H1 (cell line): ENCODE results near the gene DDX51. TPM values are rescaled to one million over a fixed set of nuclear protein-coding genes. Genes with fewer than 3 reads are reported as not detected.

ENCODE experiments used
- E2F6 ChIP-seq: IDR thresholded peaks from 2 replicates; pipeline ENCODE4 v1.6.1; 2012; ENCODE audit warnings: inconsistent platforms
- EZH2 ChIP-seq: fragments of 200-600 bp; sonication (generic); IDR thresholded peaks from 2 replicates; pipeline ENCODE4 v1.7.1; 2012; ENCODE audit warnings: low read depth, mild to moderate bottlenecking, moderate library complexity, low read length, inconsistent platforms; ENCODE audit not compliant: severe bottlenecking
- GABPA ChIP-seq: IDR thresholded peaks from 2 replicates; pipeline ENCODE4 v1.6.1; 2011; ENCODE audit warnings: mild to moderate bottlenecking, low read length, moderate library complexity, borderline replicate concordance; ENCODE audit not compliant: insufficient read depth
- HDAC2 ChIP-seq, 2 experiments: fragments of 300-600 bp in 1 of 2; sonication (generic) in 1 of 2; IDR thresholded peaks; 2 replicates each; pipeline ENCODE4 v1.6.1; 2011 to 2012; ENCODE audit warnings: low read depth in 2 of 2, low read length in 2 of 2, mild to moderate bottlenecking in 2 of 2, moderate library complexity in 2 of 2, borderline replicate concordance in 1 of 2, inconsistent platforms in 1 of 2
- polyA plus RNA-seq, 7 experiments: library from polyadenylated mRNA; depleted of rRNA in 3 of 7; stranded (reverse) in 5 of 7; unstranded in 2 of 7; fragments of >200 nt in 5 of 7; fragments of 200-250 nt in 2 of 7; gene quantifications; 1 replicate in 5 of 7; 2 replicates in 1 of 7; 4 replicates in 1 of 7; pipeline versions ENCODE4 v1.2.1 to v1.2.3, GENCODE V29; 2011 to 2013; ENCODE audit warnings: missing spikeins in 2 of 7, mixed read lengths in 2 of 7
- total RNA-seq: library from RNA; stranded (reverse); fragmentation: NEBNext Ultra II Directional; extraction: Animal tissue kit (Norgen Biotek cat#: 25700); gene quantifications from 2 replicates; pipeline ENCODE4 v1.2.1, GENCODE V29; 2021

The DDX51 gene
- total and polyA plus RNA-seq, 2 of the 8 experiments (the other 6 are each of a cell fraction or from before 2014, with no cell fraction given): 11.2 to 24.4 TPM

- peak; percentile 16; the same call in 1 of the 2 replicates for TF ChIP-seq GABPA
- TF ChIP-seq EZH2: peak; percentile 56
- peak; percentile 61 for TF ChIP-seq E2F6
- 0 out of 4 replicates have a peak, but pooled peaks of 1 of the 2 experiments have one; percentile 35 for TF ChIP-seq HDAC2 (IDR thresholded peaks at IDR 0.05; ENCODE audit: borderline replicate concordance in 1 of 2, low read depth in 2 of 2, low read length in 2 of 2)
Measured at GRCh38 chr12:132190012-132190755, 46.1 kb upstream of the DDX51 start (continued).
